Measurements from ENCODE around the gene ARHGAP26. TPM values are rescaled to one million over a fixed set of nuclear protein-coding genes. Genes with fewer than 3 reads are reported as not detected.

The ARHGAP26 gene
- total and polyA plus RNA-seq, 10 donors = 4.2 to 148 (median 55.5) TPM

GRCh38 chr5:143251946-143252345, 481.8 kb downstream of the ARHGAP26 start:
- H3K27ac ChIP-seq = no peak overlapping the region
- intact Hi-C loops (cut with DNase I; ENCODE audit: low total_unique reads) = no loop called here
- H3K4me3 ChIP-seq = no peak overlapping the region
- H3K36me3 ChIP-seq = no peaks in the 10 kb centered on the region
- H3K9me3 ChIP-seq = no peaks in the 10 kb centered on the region
- H3K27me3 ChIP-seq (replicated peaks in 1 of 7) = no peaks in the 10 kb centered on the region
- DNase-seq = no peak
- no peak for TF ChIP-seq CTCF (IDR thresholded peaks at IDR 0.05 in 8 of 11, conservative IDR thresholded peaks at IDR 0.05 in 3 of 11)
- no peak for TF ChIP-seq POLR2AphosphoS5 (IDR thresholded peaks at IDR 0.05)
- no peak for TF ChIP-seq POLR2A (IDR thresholded peaks at IDR 0.05)
- no peaks in the 10 kb centered on the region for H3K4me1 ChIP-seq
- WGBS, 5 donors = 63 to 86% (median 81%) methylated on average over 4 of the region's 4 CpGs

GRCh38 chr5:143254819-143255218, 484.6 kb downstream of the ARHGAP26 start:
- Histone ChIP-seq H3K4me1 (no peaks in the 10 kb centered on the region), H3K4me3 (no peak overlapping the region), H3K27me3 (replicated peaks in 1 of 7) (no peaks in the 10 kb centered on the region), H3K36me3 (no peaks in the 10 kb centered on the region), H3K27ac (no peak overlapping the region), H3K9me3 (no peaks in the 10 kb centered on the region)
- TF ChIP-seq POLR2AphosphoS5 (IDR thresholded peaks at IDR 0.05) = no peak
- TF ChIP-seq POLR2A (IDR thresholded peaks at IDR 0.05) = no peak
- no peak for TF ChIP-seq CTCF (IDR thresholded peaks at IDR 0.05 in 8 of 11, conservative IDR thresholded peaks at IDR 0.05 in 3 of 11)
- intact Hi-C loops (cut with DNase I; ENCODE audit: low total_unique reads) = no loop called here
- no peak for DNase-seq
- WGBS, 5 donors = 92 to 96% (median 93%) methylated on average over 7 of the region's 7 CpGs

GRCh38 chr5:143258559-143259253, 488.5 kb downstream of the ARHGAP26 start:
- no peak for TF ChIP-seq POLR2A (IDR thresholded peaks at IDR 0.05)
- TF ChIP-seq POLR2AphosphoS5 (IDR thresholded peaks at IDR 0.05) = no peak
- no peak for TF ChIP-seq CTCF (IDR thresholded peaks at IDR 0.05 in 8 of 11, conservative IDR thresholded peaks at IDR 0.05 in 3 of 11)
- Histone ChIP-seq H3K27me3 (replicated peaks in 1 of 7) (no peaks in the 10 kb centered on the region), H3K4me3 (no peak overlapping the region), H3K27ac (no peak overlapping the region), H3K9me3 (no peaks in the 10 kb centered on the region), H3K4me1 (no peaks in the 10 kb centered on the region), H3K36me3 (no peaks in the 10 kb centered on the region)
- intact Hi-C loops (cut with DNase I; ENCODE audit: low total_unique reads) = no loop called here
- WGBS, 5 donors = 96 to 97% (median 97%) methylated on average over 12 of the region's 12 CpGs
- no peak for DNase-seq

- H3K27ac ChIP-seq = no peak overlapping the region
- H3K9me3 ChIP-seq = no peaks in the 10 kb centered on the region
- intact Hi-C loops (cut with DNase I; ENCODE audit: low total_unique reads) = no loop called here
- H3K27me3 ChIP-seq (replicated peaks in 1 of 7) = no peaks in the 10 kb centered on the region
- no peaks in the 10 kb centered on the region for H3K4me1 ChIP-seq
- no peak for TF ChIP-seq POLR2A (IDR thresholded peaks at IDR 0.05)
- no peak for TF ChIP-seq POLR2AphosphoS5 (IDR thresholded peaks at IDR 0.05)
- TF ChIP-seq CTCF (IDR thresholded peaks at IDR 0.05 in 8 of 11, conservative IDR thresholded peaks at IDR 0.05 in 3 of 11) = no peak
- no peak overlapping the region for H3K4me3 ChIP-seq
- DNase-seq = no peak
- H3K36me3 ChIP-seq = no peaks in the 10 kb centered on the region
- WGBS, 5 donors = 87 to 97% (median 88%) methylated on average over 7 of the region's 7 CpGs
Observed at GRCh38 chr5:143259254-143259605, 489.1 kb downstream of the ARHGAP26 start.
